Fibroblast of villous mesenchyme (primary cell): ENCODE data around the gene PLCL1. TPM values are rescaled to one million over a fixed set of nuclear protein-coding genes. Genes with fewer than 3 reads are reported as not detected.

ENCODE experiments used
- DNase-seq: peaks from one replicate; pipeline ENCODE4 v3.0.0-alpha.2; 2010; ENCODE audit warnings: low read depth
- H3K4me3 ChIP-seq: 2 replicates; pipeline ENCODE4 v1.5.1; 2011; ENCODE audit warnings: low read depth, mild to moderate bottlenecking, low read length
- total RNA-seq: library from RNA; depleted of rRNA; stranded (reverse); fragments of >200 nt; gene quantifications from 2 replicates; pipeline ENCODE4 v1.2.3, GENCODE V29; 2012
- TF ChIP-seq, protein P1 (sequence below): IDR thresholded peaks from 2 replicates; pipeline ENCODE4 v1.5.1; 2012; ENCODE audit warnings: low read depth, mild to moderate bottlenecking, low read length; ENCODE audit not compliant: insufficient read depth

Gene PLCL1
- total RNA-seq, 1 donor: 0.43 TPM

DNA sequence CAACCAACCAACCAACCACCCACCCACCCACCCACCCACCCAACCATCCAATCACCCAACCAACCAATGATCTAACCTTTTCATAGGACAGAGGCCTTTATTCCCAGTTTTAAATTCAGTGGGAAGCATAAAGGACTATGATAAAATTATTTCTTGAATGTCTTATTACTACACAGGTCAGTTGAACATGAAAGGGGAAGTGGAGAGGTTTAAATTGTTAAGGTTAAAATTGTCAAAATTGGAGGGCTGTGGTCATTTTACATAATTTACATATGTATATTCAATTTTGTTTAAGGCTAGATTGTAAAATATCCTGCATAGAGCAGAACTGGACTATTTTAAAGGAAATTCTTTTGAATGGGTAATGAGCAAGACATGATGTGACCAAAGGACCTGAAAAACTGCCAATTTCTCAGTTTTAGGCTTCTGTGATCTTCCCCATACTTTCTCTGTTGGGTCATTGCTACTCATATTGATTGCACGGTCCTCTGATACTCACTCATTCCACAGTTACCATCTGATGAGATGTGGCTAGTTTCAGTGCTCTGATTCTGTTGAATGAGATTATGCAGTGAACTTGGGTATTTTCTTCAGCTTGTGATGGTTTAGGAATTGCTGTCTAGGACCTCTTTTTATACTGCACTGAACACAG lies 127.4 kb downstream of the PLCL1 start:
- DNase-seq: no peak
- no peak overlapping the region for H3K4me3 ChIP-seq
- TF ChIP-seq, protein P1, sequence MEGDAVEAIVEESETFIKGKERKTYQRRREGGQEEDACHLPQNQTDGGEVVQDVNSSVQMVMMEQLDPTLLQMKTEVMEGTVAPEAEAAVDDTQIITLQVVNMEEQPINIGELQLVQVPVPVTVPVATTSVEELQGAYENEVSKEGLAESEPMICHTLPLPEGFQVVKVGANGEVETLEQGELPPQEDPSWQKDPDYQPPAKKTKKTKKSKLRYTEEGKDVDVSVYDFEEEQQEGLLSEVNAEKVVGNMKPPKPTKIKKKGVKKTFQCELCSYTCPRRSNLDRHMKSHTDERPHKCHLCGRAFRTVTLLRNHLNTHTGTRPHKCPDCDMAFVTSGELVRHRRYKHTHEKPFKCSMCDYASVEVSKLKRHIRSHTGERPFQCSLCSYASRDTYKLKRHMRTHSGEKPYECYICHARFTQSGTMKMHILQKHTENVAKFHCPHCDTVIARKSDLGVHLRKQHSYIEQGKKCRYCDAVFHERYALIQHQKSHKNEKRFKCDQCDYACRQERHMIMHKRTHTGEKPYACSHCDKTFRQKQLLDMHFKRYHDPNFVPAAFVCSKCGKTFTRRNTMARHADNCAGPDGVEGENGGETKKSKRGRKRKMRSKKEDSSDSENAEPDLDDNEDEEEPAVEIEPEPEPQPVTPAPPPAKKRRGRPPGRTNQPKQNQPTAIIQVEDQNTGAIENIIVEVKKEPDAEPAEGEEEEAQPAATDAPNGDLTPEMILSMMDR: no peak

- no peak overlapping the region for H3K4me3 ChIP-seq
- DNase-seq: no peak
- TF ChIP-seq, protein P1: no peak
Observed at GRCh38 chr2:197932374-197932773, 128.0 kb downstream of the PLCL1 start.

DNA sequence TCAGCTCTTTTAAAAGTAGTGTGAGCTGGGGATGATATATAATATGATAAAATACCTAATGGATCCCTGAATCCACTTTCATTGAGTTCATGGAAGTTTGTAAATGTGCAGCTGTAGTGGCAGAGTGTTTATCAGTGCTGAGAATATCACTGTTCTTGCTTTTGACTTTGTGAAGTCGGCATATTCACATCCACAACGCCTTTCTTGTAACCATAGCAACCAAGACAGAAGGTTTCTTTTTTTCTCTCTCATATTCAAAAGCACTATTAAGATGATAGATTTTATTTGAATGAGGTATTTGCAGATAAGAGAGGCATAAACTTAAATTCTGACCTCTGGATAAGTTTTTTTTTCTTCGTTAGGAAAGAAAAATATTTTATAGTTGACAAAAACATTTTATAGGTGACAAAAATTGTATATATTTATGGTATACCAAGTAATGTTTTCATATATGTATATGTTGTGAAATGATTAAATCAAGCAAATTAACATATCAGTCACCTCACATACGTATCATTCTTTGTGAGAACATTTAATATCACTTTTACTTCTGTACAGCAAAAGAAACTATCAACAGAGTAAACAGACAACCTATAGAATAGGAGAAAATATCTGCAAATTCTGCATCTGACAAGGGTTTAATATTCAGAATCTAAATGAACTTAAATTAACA lies 130.0 kb downstream of the PLCL1 start:
- TF ChIP-seq, protein P1: no peak
- H3K4me3 ChIP-seq: no peak overlapping the region
- DNase-seq: no peak

DNA sequence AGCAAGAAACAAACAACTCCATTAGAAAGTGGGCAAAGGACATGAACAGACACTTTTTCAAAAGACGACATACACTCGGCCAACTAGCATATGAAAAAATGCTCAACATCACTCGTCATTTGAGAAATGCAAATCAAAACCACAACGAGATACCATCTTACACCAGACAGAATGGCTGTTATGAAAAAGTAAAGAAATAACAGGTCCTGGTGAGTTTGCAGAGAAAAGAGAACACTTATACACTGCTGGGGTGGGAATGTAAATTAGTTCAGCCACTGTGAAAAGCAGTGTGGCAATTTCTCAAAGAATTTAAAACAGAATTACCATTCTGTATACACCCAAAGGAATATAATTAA lies 130.5 kb downstream of the PLCL1 start:
- TF ChIP-seq, protein P1: no peak
- H3K4me3 ChIP-seq: no peak overlapping the region
- no peak for DNase-seq

DNA sequence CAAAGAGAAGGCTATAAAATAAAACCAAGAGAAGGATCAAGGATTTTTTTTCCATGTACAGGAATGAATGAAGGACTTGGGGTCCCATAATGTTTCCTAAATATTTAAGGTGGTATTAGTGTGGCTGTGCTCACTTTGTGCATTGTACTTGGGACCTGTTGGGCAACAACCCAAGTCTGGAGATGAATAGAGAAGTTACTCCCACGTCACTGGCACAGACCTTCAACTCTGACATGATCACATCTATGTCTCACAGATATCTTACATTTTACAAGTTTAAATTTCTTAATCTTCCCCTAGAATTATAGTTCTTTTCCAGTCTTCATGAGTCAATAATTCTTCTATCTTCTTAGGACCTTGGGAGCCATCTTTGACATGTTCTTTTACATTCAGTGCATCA lies 133.4 kb downstream of the PLCL1 start:
- no peak for DNase-seq
- TF ChIP-seq, protein P1: no peak
- H3K4me3 ChIP-seq: no peak overlapping the region

GRCh38 chr2:197938555-197938954 lies 134.2 kb downstream of the PLCL1 start:
- DNase-seq: no peak
- TF ChIP-seq, protein P1: no peak
- no peak overlapping the region for H3K4me3 ChIP-seq

DNA sequence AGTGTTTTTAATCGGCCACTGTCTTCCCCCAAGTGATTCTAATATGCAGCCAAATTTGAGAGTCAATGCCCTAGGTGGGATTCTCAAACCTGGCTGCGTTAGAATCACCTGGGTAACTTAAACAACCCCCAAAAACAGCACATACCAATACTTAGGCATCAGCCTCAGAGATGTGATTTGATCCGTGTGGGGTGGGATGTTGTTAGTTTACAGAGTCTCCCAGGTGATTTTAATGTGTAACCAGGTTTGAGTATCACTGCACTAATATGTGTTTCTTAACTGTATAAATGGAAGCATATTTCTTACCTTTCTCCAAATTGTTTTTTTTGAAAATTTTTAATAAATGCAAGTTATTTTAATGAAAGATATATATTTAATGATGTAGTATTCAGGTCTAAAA lies 135.4 kb downstream of the PLCL1 start:
- no peak for DNase-seq
- TF ChIP-seq, protein P1: no peak
- no peak overlapping the region for H3K4me3 ChIP-seq
